ENCODE data around the gene WWOX. TPM values are rescaled to one million over a fixed set of nuclear protein-coding genes. Genes with fewer than 3 reads are reported as not detected.

Gene WWOX
- total and polyA plus RNA-seq, 2 of the 13 experiments (the other 11 are each of a cell fraction or from before 2014, with no cell fraction given) = 9.1 to 37.4 TPM

GRCh38 chr16:78755751-78756661, 656.6 kb downstream of the WWOX start (continued):
- TF ChIP-seq ZNF10 (CRISPR knock-in tag; IDR thresholded peaks at IDR 0.05; ENCODE audit: borderline replicate concordance, low read depth) (no peak), ZIK1 (CRISPR knock-in tag; IDR thresholded peaks at IDR 0.05; ENCODE audit: borderline replicate concordance, low read depth) (no peak), ZNF280D (CRISPR knock-in tag; IDR thresholded peaks at IDR 0.05) (0 out of 2 replicates have a peak, but pooled peaks have one; percentile 83), KDM3A (CRISPR knock-in tag; IDR thresholded peaks at IDR 0.05; ENCODE audit: low read depth) (0 out of 2 replicates have a peak, but pooled peaks have one; percentile 66), ELF3 (CRISPR knock-in tag; IDR thresholded peaks at IDR 0.05) (peak; percentile 90), ZNF382 (CRISPR knock-in tag; IDR thresholded peaks at IDR 0.05; ENCODE audit: borderline replicate concordance) (no peak), PRPF4 (IDR thresholded peaks at IDR 0.05; ENCODE audit: low read depth, low read length, poor library complexity, severe bottlenecking) (no peak), ZBTB33 (CRISPR knock-in tag; IDR thresholded peaks at IDR 0.05) (no peak), ERF (CRISPR knock-in tag; IDR thresholded peaks at IDR 0.05) (peak; percentile 61; the same call in 1 of the 2 replicates), HOXA5 (CRISPR knock-in tag; IDR thresholded peaks at IDR 0.05) (peak; percentile 93; the same call in 1 of the 2 replicates), GFI1 (CRISPR knock-in tag; IDR thresholded peaks at IDR 0.05; ENCODE audit: borderline replicate concordance) (peak; percentile 55; the same call in 1 of the 2 replicates), ZBTB37 (CRISPR knock-in tag; IDR thresholded peaks at IDR 0.05) (no peak; the same call in 1 of the 2 replicates), KLF11 (CRISPR knock-in tag; IDR thresholded peaks at IDR 0.05) (0 out of 2 replicates have a peak, but pooled peaks have one; percentile 75), ZSCAN20 (CRISPR knock-in tag; IDR thresholded peaks at IDR 0.05; ENCODE audit: borderline replicate concordance) (peak; percentile 84), ETV5 (CRISPR knock-in tag; IDR thresholded peaks at IDR 0.05; ENCODE audit: borderline replicate concordance) (peak; percentile 54; the same call in 1 of the 2 replicates), HOXA3 (CRISPR knock-in tag; IDR thresholded peaks at IDR 0.05) (peak; percentile 61), ZNF335 (CRISPR knock-in tag; IDR thresholded peaks at IDR 0.05) (peak; percentile 55; the same call in 1 of the 2 replicates), ZNF317 (CRISPR knock-in tag; IDR thresholded peaks at IDR 0.05) (peak; percentile 62; the same call in 1 of the 2 replicates), GLMP (CRISPR knock-in tag; IDR thresholded peaks at IDR 0.05; ENCODE audit: borderline replicate concordance) (no peak), ZFP36L2 (CRISPR knock-in tag; IDR thresholded peaks at IDR 0.05) (no peak), TCF7 (IDR thresholded peaks at IDR 0.05; ENCODE audit: low read depth) (peak; percentile 35; the same call in 1 of the 2 replicates)
